HepG2 (cell line): Measurements from ENCODE around the gene LYST. TPM values are rescaled to one million over a fixed set of nuclear protein-coding genes. Genes with fewer than 3 reads are reported as not detected.
"Not testable (repeated sequence)": the region's sequence is repeated elsewhere in the genome, so short reads cannot be mapped to it uniquely, and the experiment has no call there.

Source experiments
- ATAC-seq: fragments of 200-7000 bp; cut with Tn5 transposase; 3 replicates; pipeline ENCODE4 v1.9.1; 2020; ENCODE audit warnings: mild to moderate bottlenecking, moderate library complexity
- BruUV-seq: library from RNA; stranded (reverse); fragments of 400-500 nt; replicated peaks from 2 replicates; lab custom pipeline; 2021; lab: Mats Ljungman, UMichigan
- CTCF ChIA-PET: fragments of 300-600 bp; formaldehyde crosslinking; extraction: SDS; loops from one replicate; lab custom pipeline; 2021; ENCODE audit warnings: low total read pairs, inconsistent platforms, low intra/inter-chr PET ratio; lab: Yijun Ruan, JAX
- POLR2A ChIA-PET: fragments of 350-600 bp; sonication (Branson Sonifier 250); formaldehyde crosslinking; loops from one replicate; lab custom pipeline; 2020; ENCODE audit warnings: antibody characterized with exemption, inconsistent platforms; lab: Yijun Ruan, JAX
- DNase-seq: peaks from one replicate; pipeline ENCODE4 v3.0.0-alpha.2; 2015; ENCODE audit warnings: low spot score
- FAIRE-seq: peaks from 3 replicates; lab custom pipeline; 2011; peaks lifted over from hg19 to GRCh38; lab: Jason Lieb, UNC
- H2AFZ ChIP-seq: one replicate; pipeline ENCODE4 v1.6.1; 2011; ENCODE audit warnings: low read length, inconsistent platforms
- H3K27ac ChIP-seq: fragments of 300-600 bp; 3 replicates; pipeline ENCODE4 v1.8.0; 2011; ENCODE audit warnings: mixed run types, mild to moderate bottlenecking, mixed read lengths, low read length, inconsistent platforms; ENCODE audit not compliant: insufficient read depth; ENCODE audit errors: extremely low read length
- H3K27me3 ChIP-seq, 2 experiments: fragments of 200-600 bp in 1 of 2; 2 replicates in 1 of 2; 3 replicates in 1 of 2; pipeline versions ENCODE4 v1.6.0 to v1.8.0; 2011; ENCODE audit warnings: low read length in 2 of 2, mild to moderate bottlenecking in 2 of 2, moderate library complexity in 2 of 2, inconsistent platforms in 1 of 2; ENCODE audit not compliant: insufficient read depth in 2 of 2, control insufficient read depth in 1 of 2
- H3K36me3 ChIP-seq, 2 experiments: fragments of 200-600 bp in 1 of 2; replicated peaks in 1 of 2; 2 replicates in 1 of 2; 3 replicates in 1 of 2; pipeline versions ENCODE4 v1.5.1 to v1.8.0; 2011; ENCODE audit warnings: low read length in 2 of 2, inconsistent platforms in 1 of 2; ENCODE audit not compliant: insufficient read depth in 2 of 2, control insufficient read depth in 1 of 2
- H3K4me1 ChIP-seq: 2 replicates; pipeline ENCODE4 v1.5.1; 2012; ENCODE audit warnings: low read length, inconsistent platforms; ENCODE audit not compliant: insufficient read depth
- H3K4me2 ChIP-seq: 2 replicates; pipeline ENCODE4 v1.6.0; 2011; ENCODE audit warnings: low read depth, low read length, inconsistent platforms
- H3K4me3 ChIP-seq, 3 experiments: fragments of 200-600 bp in 1 of 3; sonication (generic), shearing (Covaris generic) in 1 of 3; replicated peaks in 1 of 3; 2 replicates each; pipeline ENCODE4 v1.5.1; 2011 to 2016; ENCODE audit warnings: low read length in 3 of 3, inconsistent platforms in 2 of 3, low read depth in 2 of 3, mild to moderate bottlenecking in 2 of 3, control low read depth in 1 of 3, mixed read lengths in 1 of 3; ENCODE audit not compliant: insufficient read depth in 1 of 3
- H3K79me2 ChIP-seq: one replicate; pipeline ENCODE4 v1.6.1; 2011; ENCODE audit warnings: low read length, inconsistent platforms; ENCODE audit not compliant: insufficient read depth
- H3K9ac ChIP-seq: 2 replicates; pipeline ENCODE4 v1.6.0; 2011; ENCODE audit warnings: mild to moderate bottlenecking, low read depth, low read length, inconsistent platforms; ENCODE audit not compliant: insufficient read depth
- H3K9me3 ChIP-seq: 2 replicates; pipeline ENCODE4 v1.5.1; 2012; ENCODE audit warnings: mild to moderate bottlenecking, low read length
- H4K20me1 ChIP-seq: 2 replicates; pipeline ENCODE4 v1.6.0; 2011; ENCODE audit warnings: inconsistent platforms, mild to moderate bottlenecking, low read length, moderate library complexity; ENCODE audit not compliant: insufficient read depth
- CEBPG ChIP-seq: IDR thresholded peaks from 2 replicates; pipeline ENCODE4 v1.6.1; 2016
- STAT5B ChIP-seq: sonication (generic); formaldehyde crosslinking; IDR thresholded peaks from 2 replicates; pipeline ENCODE4 v1.4.0; 2020; ENCODE audit warnings: missing genetic modification reagents
- ZSCAN25 ChIP-seq: sonication (generic); formaldehyde crosslinking; IDR thresholded peaks from 2 replicates; pipeline ENCODE4 v1.8.0; 2022; ENCODE audit warnings: mild to moderate bottlenecking, missing genetic modification reagents
- WGBS: methylation state at CpG from one replicate; pipeline ENCODE4 v1.1.6; 2017; ENCODE audit warnings: low lambda C conversion rate; 5-methylcytosine and 5-hydroxymethylcytosine counted together
- in situ Hi-C: cut with HindIII; loops from 2 replicates; pipeline ENCODE4 v1.10.0; 2017; ENCODE audit warnings: low pct_unique_long_range_greater_than_20kb; ENCODE audit not compliant: extremely low pct_ligation_motif_present
- intact Hi-C: fragments of 100-400 bp; cut with micrococcal nuclease; formaldehyde crosslinking; loops from one replicate; pipeline ENCODE4 v1.10.0; 2022; ENCODE audit not compliant: unreplicated experiment
- polyA plus RNA-seq, 8 experiments: library from polyadenylated mRNA; depleted of rRNA in 3 of 8; stranded (reverse) in 7 of 8; unstranded in 1 of 8; fragments of >200 nt; fragmentation: Illumina TruSeq in 4 of 8; extraction: Trizol in 4 of 8; gene quantifications; 2 replicates each; pipeline versions ENCODE4 v1.2.1 to v1.2.3, GENCODE V29; 2011 to 2016; ENCODE audit warnings: low read depth in 4 of 8, missing spikeins in 1 of 8, mixed read lengths in 1 of 8; ENCODE audit not compliant: insufficient read depth in 1 of 8
- total RNA-seq, 5 experiments: library from RNA; depleted of rRNA; stranded (reverse); fragments of >200 nt; fragmentation: Illumina TruSeq; extraction: Trizol; gene quantifications; 2 replicates each; pipeline ENCODE4 v1.2.3, GENCODE V29; 2016; ENCODE audit warnings: low read depth in 1 of 5

LYST gene
- total and polyA plus RNA-seq, 2 of the 13 experiments (the other 11 are each of a cell fraction or from before 2014, with no cell fraction given) = 0.91 to 2.5 TPM

GRCh38 chr1:235619149-235619548 lies 247.6 kb downstream of the LYST start:
- H2AFZ ChIP-seq, H3K4me2 ChIP-seq, intact Hi-C loops, DNase-seq, H3K9ac ChIP-seq, H3K27ac ChIP-seq, POLR2A ChIA-PET, H3K27me3 ChIP-seq, CTCF ChIA-PET, BruUV-seq, FAIRE-seq, H3K9me3 ChIP-seq, in situ Hi-C loops, ATAC-seq, H3K4me3 ChIP-seq, H3K36me3 ChIP-seq: not testable (repeated sequence)
- TF ChIP-seq CEBPG (CRISPR knock-in tag) (peak; percentile 34; the same call in 1 of the 2 replicates), ZSCAN25 (peak; percentile 90)
- peaks cover 17% of the 10 kb centered on the region; the same call in 1 of the 2 replicates for H4K20me1 ChIP-seq
- peaks cover 16% of the 10 kb centered on the region for H3K79me2 ChIP-seq
- WGBS = 93% methylated on average over 2 of the region's 2 CpGs
- H3K4me1 ChIP-seq = peaks cover 47% of the 10 kb centered on the region

GRCh38 chr1:235617808-235618207 lies 248.9 kb downstream of the LYST start:
- Histone ChIP-seq H3K4me1 (peaks cover 47% of the 10 kb centered on the region), H3K4me3 (no peak overlapping the region), H3K9ac (no peak overlapping the region), H3K9me3 (no peaks in the 10 kb centered on the region), H3K27me3 (no peaks in the 10 kb centered on the region), H3K27ac (no peak overlapping the region), H4K20me1 (peaks cover 8% of the 10 kb centered on the region; the same call in 1 of the 2 replicates), H2AFZ (no peak overlapping the region), H3K79me2 (peaks cover 17% of the 10 kb centered on the region), H3K36me3 (peaks cover 1 to 3% of the 10 kb centered on the region in 2 experiments; a peak in 3 of 5 replicates), H3K4me2 (no peak overlapping the region)
- DNase-seq (no peak), FAIRE-seq (no peak), ATAC-seq (no peak)
- intact Hi-C loops (no loop called here), in situ Hi-C loops (no loop called here)
- no TSS peak for BruUV-seq
- TF ChIP-seq STAT5B (CRISPR knock-in tag) = no peak
- ChIA-PET POLR2A (interaction anchor here (0.8 kb wide), 1 partner anchor 13 kb away, joined by 3 read pairs; no protein-coding TSS in a partner anchor), CTCF (no interaction called here)
- WGBS = 98% methylated on average over 3 of the region's 3 CpGs
